Fibroblast of villous mesenchyme (primary cell): ENCODE measurements around the gene TM7SF2. TPM values are rescaled to one million over a fixed set of nuclear protein-coding genes. Genes with fewer than 3 reads are reported as not detected.
A peak's percentile ranks its signal among the peaks of the same experiment; 100 is the strongest.
"Not testable (repeated sequence)": the region's sequence is repeated elsewhere in the genome, so short reads cannot be mapped to it uniquely, and the experiment has no call there.

Experiments
- DNase-seq: peaks from one replicate; pipeline ENCODE4 v3.0.0-alpha.2; 2010; ENCODE audit warnings: low read depth
- H3K4me3 ChIP-seq: 2 replicates; pipeline ENCODE4 v1.5.1; 2011; ENCODE audit warnings: low read depth, mild to moderate bottlenecking, low read length
- CTCF ChIP-seq: IDR thresholded peaks from 2 replicates; pipeline ENCODE4 v1.5.1; 2012; ENCODE audit warnings: low read depth, mild to moderate bottlenecking, low read length; ENCODE audit not compliant: insufficient read depth
- total RNA-seq: library from RNA; depleted of rRNA; stranded (reverse); fragments of >200 nt; gene quantifications from 2 replicates; pipeline ENCODE4 v1.2.3, GENCODE V29; 2012

Gene TM7SF2
- total RNA-seq, 1 donor: 45.8 TPM

- no peak for TF ChIP-seq CTCF
- DNase-seq: no peak
- H3K4me3 ChIP-seq: no peak overlapping the region
Measured at GRCh38 chr11:65147352-65148075, 35.8 kb downstream of the TM7SF2 start.

- no peak for DNase-seq
- TF ChIP-seq CTCF: no peak
- H3K4me3 ChIP-seq: no peak overlapping the region
Measured at GRCh38 chr11:65148657-65149056, 37.0 kb downstream of the TM7SF2 start.

GRCh38 chr11:65150131-65150508 lies 38.4 kb downstream of the TM7SF2 start:
- DNase-seq, H3K4me3 ChIP-seq: not testable (repeated sequence)

- peak; percentile 76 for DNase-seq
- H3K4me3 ChIP-seq: no peak overlapping the region
- no peak for TF ChIP-seq CTCF
Measured at GRCh38 chr11:65150509-65151299, 39.0 kb downstream of the TM7SF2 start.

GRCh38 chr11:65151331-65151899 lies 39.7 kb downstream of the TM7SF2 start:
- no peak for DNase-seq
- no peak for TF ChIP-seq CTCF
- H3K4me3 ChIP-seq: no peak overlapping the region

GRCh38 chr11:65152122-65152521 lies 40.5 kb downstream of the TM7SF2 start:
- no peak overlapping the region for H3K4me3 ChIP-seq
- DNase-seq: no peak
- TF ChIP-seq CTCF: no peak

GRCh38 chr11:65156256-65156655 lies 44.6 kb downstream of the TM7SF2 start:
- H3K4me3 ChIP-seq: no peak overlapping the region
- no peak for DNase-seq
- TF ChIP-seq CTCF: no peak
